Neutrophil (primary cell): ENCODE measurements around the gene L3MBTL4.
"Not testable (repeated sequence)": the region's sequence is repeated elsewhere in the genome, so short reads cannot be mapped to it uniquely, and the experiment has no call there.

Source experiments
- H3K27ac ChIP-seq: fragments of 200-600 bp; sonication (generic); 2 replicates; pipeline ENCODE4 v1.5.1; 2016; ENCODE audit warnings: mild to moderate bottlenecking, moderate library complexity
- H3K27me3 ChIP-seq: fragments of 200-600 bp; sonication (generic); 2 replicates; pipeline ENCODE4 v1.6.0; 2016; ENCODE audit warnings: mild to moderate bottlenecking
- H3K36me3 ChIP-seq: fragments of 200-600 bp; sonication (generic); 2 replicates; pipeline ENCODE4 v1.5.1; 2017
- H3K4me1 ChIP-seq, 2 experiments: fragments of 200-600 bp in 1 of 2; sonication (generic) in 1 of 2; 1 replicate in 1 of 2; 2 replicates in 1 of 2; pipeline versions ENCODE4 v1.5.1 to v1.6.1; 2013 to 2016; ENCODE audit warnings: low read depth in 1 of 2, low read length in 1 of 2, mild to moderate bottlenecking in 1 of 2, moderate library complexity in 1 of 2; ENCODE audit not compliant: control insufficient read depth in 1 of 2, insufficient read depth in 1 of 2
- H3K4me3 ChIP-seq, 2 experiments: fragments of 200-600 bp in 1 of 2; sonication (generic) in 1 of 2; 1 replicate in 1 of 2; 2 replicates in 1 of 2; pipeline ENCODE4 v1.5.1; 2013 to 2016; ENCODE audit warnings: low read depth in 1 of 2, low read length in 1 of 2, mild to moderate bottlenecking in 1 of 2, moderate library complexity in 1 of 2
- H3K9me3 ChIP-seq: fragments of 200-600 bp; sonication (generic); 2 replicates; pipeline ENCODE4 v1.5.1; 2016
- CTCF ChIP-seq: fragments of 200-600 bp; sonication (generic); IDR thresholded peaks from 2 replicates; pipeline ENCODE4 v1.5.1; 2016; ENCODE audit warnings: antibody characterized with exemption

Gene L3MBTL4

GRCh38 chr18:6203791-6204190 lies 210.9 kb downstream of the L3MBTL4 start:
- Histone ChIP-seq H3K27me3 (no peaks in the 10 kb centered on the region), H3K4me3 (no peak overlapping the region), H3K27ac (no peak overlapping the region), H3K36me3 (no peaks in the 10 kb centered on the region), H3K4me1 (no peaks in the 10 kb centered on the region), H3K9me3 (no peaks in the 10 kb centered on the region)
- no peak for TF ChIP-seq CTCF

- Histone ChIP-seq H3K4me3 (no peak overlapping the region), H3K36me3 (no peaks in the 10 kb centered on the region), H3K27me3 (no peaks in the 10 kb centered on the region), H3K9me3 (no peaks in the 10 kb centered on the region), H3K4me1 (no peaks in the 10 kb centered on the region), H3K27ac (no peak overlapping the region)
- no peak for TF ChIP-seq CTCF
Observed at GRCh38 chr18:6202861-6203260, 211.8 kb downstream of the L3MBTL4 start.

- TF ChIP-seq CTCF, result no peak
- H3K4me1 ChIP-seq, result no peaks in the 10 kb centered on the region
Observed at GRCh38 chr18:6200204-6200774, 214.4 kb downstream of the L3MBTL4 start.

GRCh38 chr18:6199777-6200176 lies 214.9 kb downstream of the L3MBTL4 start:
- H3K27ac ChIP-seq, result no peak overlapping the region
- no peak for TF ChIP-seq CTCF
- H3K4me1 ChIP-seq, result no peaks in the 10 kb centered on the region
- H3K4me3 ChIP-seq, result no peak overlapping the region
- no peaks in the 10 kb centered on the region for H3K36me3 ChIP-seq
- no peaks in the 10 kb centered on the region for H3K9me3 ChIP-seq
- H3K27me3 ChIP-seq, result no peaks in the 10 kb centered on the region

More at GRCh38 chr18:6200204-6200774, 214.4 kb downstream of the L3MBTL4 start:
- no peaks in the 10 kb centered on the region for H3K9me3 ChIP-seq
- no peak overlapping the region for H3K27ac ChIP-seq
- H3K4me3 ChIP-seq, result no peak overlapping the region
- no peaks in the 10 kb centered on the region for H3K27me3 ChIP-seq
- no peaks in the 10 kb centered on the region for H3K36me3 ChIP-seq

- Histone ChIP-seq H3K27me3 (no peaks in the 10 kb centered on the region), H3K36me3 (no peaks in the 10 kb centered on the region), H3K4me1 (no peaks in the 10 kb centered on the region), H3K27ac (no peak overlapping the region), H3K9me3 (no peaks in the 10 kb centered on the region), H3K4me3 (no peak overlapping the region)
- TF ChIP-seq CTCF, result no peak
Observed at GRCh38 chr18:6198585-6198984, 216.1 kb downstream of the L3MBTL4 start.

- Histone ChIP-seq H3K4me1 (no peaks in the 10 kb centered on the region), H3K36me3 (no peaks in the 10 kb centered on the region), H3K27me3 (no peaks in the 10 kb centered on the region), H3K4me3 (no peak overlapping the region), H3K27ac (no peak overlapping the region), H3K9me3 (no peaks in the 10 kb centered on the region)
- no peak for TF ChIP-seq CTCF
Observed at GRCh38 chr18:6194640-6195039, 220.1 kb downstream of the L3MBTL4 start.

- not testable (repeated sequence) for H3K36me3 ChIP-seq, H3K27me3 ChIP-seq
Observed at GRCh38 chr18:6185782-6186181, 228.9 kb downstream of the L3MBTL4 start.

More at GRCh38 chr18:6185782-6186181, 228.9 kb downstream of the L3MBTL4 start:
- not testable (repeated sequence) for H3K27ac ChIP-seq, H3K4me3 ChIP-seq, H3K4me1 ChIP-seq, H3K9me3 ChIP-seq
